ENCODE data around the gene METTL5.
"Not testable (repeated sequence)": the region's sequence is repeated elsewhere in the genome, so short reads cannot be mapped to it uniquely, and the experiment has no call there.

Gene METTL5

DNA sequence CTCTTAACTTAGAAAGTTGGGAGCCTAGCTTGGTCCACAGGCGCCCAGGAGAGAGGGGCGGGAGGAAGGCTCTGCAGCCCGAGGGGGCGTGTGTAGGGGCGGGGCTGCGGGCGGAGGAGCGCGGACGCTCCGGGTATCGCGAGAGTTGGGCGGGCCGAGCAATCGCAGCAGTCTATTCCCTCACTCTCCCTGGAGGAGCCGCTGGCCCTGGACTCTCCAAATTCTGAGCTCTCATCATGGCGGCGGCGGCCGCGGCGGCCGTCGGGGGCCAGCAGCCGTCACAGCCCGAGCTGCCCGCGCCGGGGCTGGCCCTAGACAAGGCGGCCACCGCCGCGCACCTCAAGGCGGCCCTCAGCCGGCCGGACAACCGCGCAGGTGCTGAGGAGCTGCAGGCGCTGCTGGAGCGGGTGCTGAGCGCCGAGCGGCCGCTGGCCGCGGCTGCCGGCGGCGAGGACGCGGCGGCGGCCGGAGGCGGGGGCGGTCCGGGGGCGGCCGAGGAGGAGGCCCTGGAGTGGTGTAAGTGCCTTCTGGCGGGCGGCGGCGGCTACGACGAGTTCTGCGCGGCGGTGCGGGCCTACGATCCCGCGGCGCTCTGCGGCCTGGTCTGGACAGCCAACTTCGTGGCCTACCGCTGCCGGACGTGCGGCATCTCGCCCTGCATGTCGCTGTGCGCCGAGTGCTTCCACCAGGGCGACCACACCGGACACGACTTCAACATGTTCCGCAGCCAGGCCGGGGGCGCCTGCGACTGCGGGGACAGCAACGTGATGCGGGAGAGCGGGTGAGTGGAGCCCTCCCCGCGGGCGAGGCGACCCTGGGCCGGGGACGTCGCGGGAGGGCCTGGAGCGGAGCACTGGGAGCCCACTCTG, 2.8 kb upstream of the METTL5 start, which contains the start of gene UBR3:
UBR3 (plus strand) TSS at position 183 of the 869 bp plus-strand sequence; CDS start at position 237, 54 bp downstream.
- Histone ChIP-seq H3K27me3 (ENCODE audit: control insufficient read depth, insufficient read depth, low read length) (no peaks in the 10 kb centered on the region), H3K9ac (ENCODE audit: low read length) (peak within 1 kb of the TSS; percentile 46), H3K9me3 (ENCODE audit: control insufficient read depth, low read depth, low read length) (no peaks in the 10 kb centered on the region), H3K4me3 (ENCODE audit: low read length) (peak within 1 kb of the TSS; percentile 80), H3K36me3 (ENCODE audit: control insufficient read depth, low read depth, low read length) (no peaks in the 10 kb centered on the region), H3K27ac (ENCODE audit: low read length) (no peak within 1 kb of the TSS), H3K4me1 (ENCODE audit: control insufficient read depth, low read depth, low read length) (peaks cover 3% of the 10 kb centered on the region)

- H3K36me3 ChIP-seq (ENCODE audit: control insufficient read depth, low read depth, low read length) = peaks cover 11% of the 10 kb centered on the region
- no peaks in the 10 kb centered on the region for H3K9me3 ChIP-seq (ENCODE audit: control insufficient read depth, low read depth, low read length)
- peak overlapping the region; percentile 78 for H3K4me3 ChIP-seq (ENCODE audit: low read length)
- H3K9ac ChIP-seq (ENCODE audit: low read length) = peak overlapping the region; percentile 82
- H3K27ac ChIP-seq (ENCODE audit: low read length) = no peak overlapping the region
- no peaks in the 10 kb centered on the region for H3K27me3 ChIP-seq (ENCODE audit: control insufficient read depth, insufficient read depth, low read length)
- peaks cover 3% of the 10 kb centered on the region for H3K4me1 ChIP-seq (ENCODE audit: control insufficient read depth, low read depth, low read length)
Measured at GRCh38 chr2:169823996-169824372, 721 bp downstream of the METTL5 start.

DNA sequence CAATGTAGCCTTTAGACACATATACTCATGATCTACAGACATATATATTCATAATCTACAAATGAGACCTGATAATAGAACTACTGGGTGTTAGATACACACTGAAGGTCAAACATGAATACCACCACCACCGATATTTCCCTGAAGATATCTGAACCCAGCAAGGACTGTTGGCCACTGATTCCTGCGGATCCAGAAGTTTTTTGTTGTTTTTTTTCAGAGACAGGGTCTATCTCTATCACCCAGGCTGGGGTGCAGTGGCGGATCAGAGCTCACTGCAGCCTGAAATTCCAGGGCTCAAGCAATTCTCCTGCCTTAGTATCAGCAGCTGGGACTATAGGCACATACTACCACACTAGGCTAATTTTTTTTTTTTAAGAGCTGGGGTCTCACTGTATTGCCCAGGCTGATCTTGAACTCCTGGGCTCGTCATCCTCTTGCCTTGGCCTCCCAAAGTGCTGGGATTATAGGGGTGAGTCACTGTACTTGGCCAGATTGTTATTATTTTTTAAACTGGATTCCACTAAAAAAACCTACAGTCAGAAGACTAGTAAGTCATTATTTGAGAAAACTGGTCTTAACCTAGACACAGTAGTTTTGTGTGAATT, 1.8 kb downstream of the METTL5 start:
- Histone ChIP-seq H3K4me1 (ENCODE audit: control insufficient read depth, low read depth, low read length) (peaks cover 3% of the 10 kb centered on the region), H3K4me3 (ENCODE audit: low read length) (no peak overlapping the region), H3K9ac (ENCODE audit: low read length) (no peak overlapping the region), H3K36me3 (ENCODE audit: control insufficient read depth, low read depth, low read length) (peaks cover 20% of the 10 kb centered on the region), H3K9me3 (ENCODE audit: control insufficient read depth, low read depth, low read length) (no peaks in the 10 kb centered on the region), H3K27me3 (ENCODE audit: control insufficient read depth, insufficient read depth, low read length) (no peaks in the 10 kb centered on the region), H3K27ac (ENCODE audit: low read length) (no peak overlapping the region)

DNA sequence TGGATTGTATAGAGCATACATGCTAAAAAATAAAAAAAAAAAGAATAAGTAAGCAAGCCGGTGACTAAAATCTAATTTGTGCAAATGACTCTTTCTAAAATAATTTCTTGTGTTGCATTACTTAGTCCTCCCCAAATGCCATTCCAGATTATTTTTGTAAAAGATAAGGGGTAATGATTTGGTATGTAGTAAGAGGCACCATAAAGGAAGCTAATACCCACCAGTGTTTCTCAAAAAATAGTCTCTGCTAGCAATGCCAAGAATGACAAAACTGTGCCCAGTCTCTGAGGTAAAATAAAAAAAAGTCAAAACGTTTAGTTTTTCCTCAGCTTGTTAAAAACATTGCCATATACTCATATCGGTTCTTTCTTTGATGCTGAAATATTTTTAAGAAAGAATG, 2.7 kb downstream of the METTL5 start:
- H3K36me3 ChIP-seq (ENCODE audit: control insufficient read depth, low read depth, low read length) = peaks cover 21% of the 10 kb centered on the region
- peaks cover 2% of the 10 kb centered on the region for H3K4me1 ChIP-seq (ENCODE audit: control insufficient read depth, low read depth, low read length)
- no peaks in the 10 kb centered on the region for H3K9me3 ChIP-seq (ENCODE audit: control insufficient read depth, low read depth, low read length)
- no peaks in the 10 kb centered on the region for H3K27me3 ChIP-seq (ENCODE audit: control insufficient read depth, insufficient read depth, low read length)
- H3K27ac ChIP-seq (ENCODE audit: low read length) = no peak overlapping the region
- no peak overlapping the region for H3K9ac ChIP-seq (ENCODE audit: low read length)
- H3K4me3 ChIP-seq (ENCODE audit: low read length) = no peak overlapping the region

- H3K36me3 ChIP-seq (ENCODE audit: control insufficient read depth, low read depth, low read length) = peaks cover 33% of the 10 kb centered on the region
- H3K9ac ChIP-seq (ENCODE audit: low read length); H3K4me3 ChIP-seq (ENCODE audit: low read length); H3K4me1 ChIP-seq (ENCODE audit: control insufficient read depth, low read depth, low read length); H3K27me3 ChIP-seq (ENCODE audit: control insufficient read depth, insufficient read depth, low read length); H3K9me3 ChIP-seq (ENCODE audit: control insufficient read depth, low read depth, low read length); H3K27ac ChIP-seq (ENCODE audit: low read length): not testable (repeated sequence)
Measured at GRCh38 chr2:169820101-169820500, 4.6 kb downstream of the METTL5 start.

DNA sequence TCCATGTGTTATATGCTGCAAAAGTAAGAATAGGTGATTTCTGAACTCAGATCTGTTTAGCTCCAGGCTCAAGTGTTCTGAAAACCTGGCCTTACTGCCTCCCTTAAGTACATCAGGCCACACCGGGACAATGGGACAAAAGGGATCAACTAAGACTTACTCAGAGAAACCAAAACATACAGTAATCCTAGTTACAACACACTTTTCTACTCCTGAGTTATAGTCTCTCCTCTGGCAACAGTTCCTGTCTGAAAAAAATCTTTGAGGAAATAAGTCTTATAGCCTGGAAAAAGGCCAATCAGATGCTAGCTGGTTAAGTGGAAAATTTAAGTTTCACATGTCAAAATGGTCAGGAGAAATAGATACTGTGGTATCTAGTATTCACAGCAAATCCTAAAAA, 5.6 kb downstream of the METTL5 start:
- Histone ChIP-seq H3K27ac (ENCODE audit: low read length) (no peak overlapping the region), H3K9me3 (ENCODE audit: control insufficient read depth, low read depth, low read length) (no peaks in the 10 kb centered on the region), H3K4me1 (ENCODE audit: control insufficient read depth, low read depth, low read length) (no peaks in the 10 kb centered on the region), H3K36me3 (ENCODE audit: control insufficient read depth, low read depth, low read length) (peaks cover 36% of the 10 kb centered on the region), H3K9ac (ENCODE audit: low read length) (no peak overlapping the region), H3K27me3 (ENCODE audit: control insufficient read depth, insufficient read depth, low read length) (no peaks in the 10 kb centered on the region), H3K4me3 (ENCODE audit: low read length) (no peak overlapping the region)

GRCh38 chr2:169818241-169818640, 6.5 kb downstream of the METTL5 start:
- no peak overlapping the region for H3K27ac ChIP-seq (ENCODE audit: low read length)
- no peaks in the 10 kb centered on the region for H3K27me3 ChIP-seq (ENCODE audit: control insufficient read depth, insufficient read depth, low read length)
- H3K4me1 ChIP-seq (ENCODE audit: control insufficient read depth, low read depth, low read length) = no peaks in the 10 kb centered on the region
- peaks cover 45% of the 10 kb centered on the region for H3K36me3 ChIP-seq (ENCODE audit: control insufficient read depth, low read depth, low read length)
- no peaks in the 10 kb centered on the region for H3K9me3 ChIP-seq (ENCODE audit: control insufficient read depth, low read depth, low read length)
- no peak overlapping the region for H3K4me3 ChIP-seq (ENCODE audit: low read length)
- no peak overlapping the region for H3K9ac ChIP-seq (ENCODE audit: low read length)

- peaks cover 53% of the 10 kb centered on the region for H3K36me3 ChIP-seq (ENCODE audit: control insufficient read depth, low read depth, low read length)
- H3K9ac ChIP-seq (ENCODE audit: low read length); H3K9me3 ChIP-seq (ENCODE audit: control insufficient read depth, low read depth, low read length): not testable (repeated sequence)
Measured at GRCh38 chr2:169817369-169817768, 7.3 kb downstream of the METTL5 start.

DNA sequence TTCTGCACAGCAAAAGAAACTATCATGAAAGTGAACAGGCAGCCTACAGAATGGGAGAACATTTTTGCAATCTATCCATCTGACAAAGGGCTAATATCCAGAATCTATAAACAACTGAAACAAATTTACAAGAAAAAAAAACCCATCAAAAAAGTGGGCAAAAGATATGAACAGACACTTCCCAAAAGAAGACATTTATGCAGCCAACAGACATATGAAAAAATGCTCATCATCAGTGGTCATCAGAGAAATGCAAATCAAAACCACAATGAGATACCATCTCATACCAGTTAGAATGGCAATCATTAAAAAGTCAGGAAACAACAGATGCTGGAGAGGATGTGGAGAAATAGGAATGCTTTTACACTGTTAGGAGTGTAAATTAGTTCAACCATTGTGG, 7.7 kb downstream of the METTL5 start:
- H3K4me1 ChIP-seq (ENCODE audit: control insufficient read depth, low read depth, low read length); H3K27ac ChIP-seq (ENCODE audit: low read length); H3K27me3 ChIP-seq (ENCODE audit: control insufficient read depth, insufficient read depth, low read length); H3K4me3 ChIP-seq (ENCODE audit: low read length); H3K9me3 ChIP-seq (ENCODE audit: control insufficient read depth, low read depth, low read length); H3K9ac ChIP-seq (ENCODE audit: low read length): not testable (repeated sequence)
- H3K36me3 ChIP-seq (ENCODE audit: control insufficient read depth, low read depth, low read length) = peaks cover 57% of the 10 kb centered on the region

More at GRCh38 chr2:169817369-169817768, 7.3 kb downstream of the METTL5 start:
- H3K27me3 ChIP-seq (ENCODE audit: control insufficient read depth, insufficient read depth, low read length); H3K4me3 ChIP-seq (ENCODE audit: low read length); H3K27ac ChIP-seq (ENCODE audit: low read length); H3K4me1 ChIP-seq (ENCODE audit: control insufficient read depth, low read depth, low read length): not testable (repeated sequence)

DNA sequence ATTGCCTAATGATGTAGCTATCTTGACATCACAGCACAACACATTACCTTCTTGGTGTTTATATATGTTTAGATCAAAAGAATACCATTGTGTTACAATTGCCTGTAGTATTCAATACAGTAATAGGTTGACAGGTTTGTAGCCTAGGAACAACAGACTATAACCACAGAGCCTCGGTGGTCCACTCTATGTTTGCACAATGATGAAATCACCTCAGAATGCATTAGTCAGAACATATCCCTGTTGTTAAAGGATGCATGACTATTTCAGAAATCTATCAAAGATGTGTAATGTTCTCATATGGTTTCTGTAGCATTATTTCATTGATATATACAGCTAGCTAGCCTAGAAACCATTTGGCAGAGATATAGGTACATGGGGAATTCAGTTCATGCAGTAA, 8.9 kb downstream of the METTL5 start:
- H3K27me3 ChIP-seq (ENCODE audit: control insufficient read depth, insufficient read depth, low read length) = no peaks in the 10 kb centered on the region
- no peak overlapping the region for H3K9ac ChIP-seq (ENCODE audit: low read length)
- H3K4me1 ChIP-seq (ENCODE audit: control insufficient read depth, low read depth, low read length) = no peaks in the 10 kb centered on the region
- H3K36me3 ChIP-seq (ENCODE audit: control insufficient read depth, low read depth, low read length) = peaks cover 62% of the 10 kb centered on the region
- no peak overlapping the region for H3K4me3 ChIP-seq (ENCODE audit: low read length)
- no peak overlapping the region for H3K27ac ChIP-seq (ENCODE audit: low read length)
- no peaks in the 10 kb centered on the region for H3K9me3 ChIP-seq (ENCODE audit: control insufficient read depth, low read depth, low read length)

DNA sequence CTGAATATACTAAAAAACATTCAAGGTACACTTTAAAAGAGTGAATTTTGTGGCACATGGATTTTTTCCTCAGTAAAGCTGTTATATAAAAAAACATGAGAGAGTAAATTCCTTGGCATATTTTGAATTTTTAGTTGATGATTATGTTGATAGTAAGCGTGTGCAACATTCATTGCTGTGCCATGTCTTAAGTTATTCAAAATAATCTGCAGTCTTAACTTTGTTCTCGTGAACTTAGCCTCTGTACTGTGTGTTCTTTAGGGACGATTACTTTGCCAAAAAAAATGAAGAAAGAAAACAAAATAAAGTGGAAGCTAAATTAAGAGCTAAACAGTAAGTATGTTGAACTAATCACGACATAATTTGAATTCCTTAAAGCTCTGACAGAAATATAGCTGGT, 16.5 kb downstream of the METTL5 start:
- Histone ChIP-seq H3K4me3 (ENCODE audit: low read length) (no peak overlapping the region), H3K9ac (ENCODE audit: low read length) (no peak overlapping the region), H3K4me1 (ENCODE audit: control insufficient read depth, low read depth, low read length) (no peaks in the 10 kb centered on the region), H3K36me3 (ENCODE audit: control insufficient read depth, low read depth, low read length) (peaks cover 77% of the 10 kb centered on the region), H3K9me3 (ENCODE audit: control insufficient read depth, low read depth, low read length) (no peaks in the 10 kb centered on the region), H3K27ac (ENCODE audit: low read length) (no peak overlapping the region), H3K27me3 (ENCODE audit: control insufficient read depth, insufficient read depth, low read length) (no peaks in the 10 kb centered on the region)

DNA sequence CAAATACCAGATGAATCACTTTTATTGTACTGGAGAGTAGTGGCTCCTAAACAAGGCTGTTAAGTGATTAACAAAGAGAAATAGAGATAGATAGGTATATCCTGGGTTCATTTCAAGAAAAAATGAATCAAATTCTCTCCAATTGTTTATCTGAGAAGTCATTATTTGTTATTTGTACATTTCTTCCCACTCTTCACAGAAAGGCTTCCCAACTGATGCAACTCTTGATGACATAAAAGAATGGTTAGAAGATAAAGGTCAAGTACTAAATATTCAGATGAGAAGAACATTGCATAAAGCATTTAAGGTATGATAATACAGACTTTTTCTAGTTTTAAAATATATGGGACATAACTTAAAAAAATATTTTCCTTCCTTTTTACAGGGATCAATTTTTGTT, 18.1 kb downstream of the METTL5 start:
- Histone ChIP-seq H3K27me3 (ENCODE audit: control insufficient read depth, insufficient read depth, low read length) (no peaks in the 10 kb centered on the region), H3K36me3 (ENCODE audit: control insufficient read depth, low read depth, low read length) (peaks cover 74% of the 10 kb centered on the region), H3K4me1 (ENCODE audit: control insufficient read depth, low read depth, low read length) (no peaks in the 10 kb centered on the region), H3K9me3 (ENCODE audit: control insufficient read depth, low read depth, low read length) (no peaks in the 10 kb centered on the region), H3K27ac (ENCODE audit: low read length) (no peak overlapping the region), H3K9ac (ENCODE audit: low read length) (no peak overlapping the region), H3K4me3 (ENCODE audit: low read length) (no peak overlapping the region)
